Tibial nerve (tissue), 4 donors: ENCODE measurements around the gene TMEM95. TPM values are rescaled to one million over a fixed set of nuclear protein-coding genes. Genes with fewer than 3 reads are reported as not detected.

Experiments
- DNase-seq, 2 donors: peaks; one replicate each; pipeline ENCODE4 v3.0.0-alpha.2; 2019; ENCODE audit warnings: low spot score in 2 of 2
- H3K27ac ChIP-seq, 4 donors: fragments of 200-600 bp; sonication (generic) in 3 of 4; one replicate each; pipeline ENCODE4 v1.5.1; 2017 to 2019; ENCODE audit warnings: mild to moderate bottlenecking in 1 of 4
- H3K27me3 ChIP-seq, 2 donors: fragments of 200-600 bp; sonication (generic) in 1 of 2; one replicate each; pipeline versions ENCODE4 v1.5.1 to v1.6.0; 2017 to 2019
- H3K36me3 ChIP-seq, 3 donors: fragments of 200-600 bp; sonication (generic); one replicate each; pipeline ENCODE4 v1.5.1; 2018 to 2019
- H3K4me1 ChIP-seq, 4 donors: fragments of 200-600 bp; sonication (generic) in 3 of 4; one replicate each; pipeline ENCODE4 v1.5.1; 2017 to 2019
- H3K4me3 ChIP-seq, 4 donors: fragments of 200-600 bp; sonication (generic) in 3 of 4; one replicate each; pipeline ENCODE4 v1.5.1; 2017 to 2019; ENCODE audit warnings: mild to moderate bottlenecking in 1 of 4, moderate library complexity in 1 of 4
- H3K9me3 ChIP-seq, 4 donors: fragments of 200-600 bp; sonication (generic) in 3 of 4; one replicate each; pipeline ENCODE4 v1.5.1; 2017 to 2019
- CTCF ChIP-seq, 5 experiments: fragments of 200-600 bp in 3 of 5; fragments of 450-650 bp in 2 of 5; sonication (generic) in 3 of 5; IDR thresholded peaks; one replicate each; pipeline ENCODE4 v1.5.1; 2016 to 2019; ENCODE audit warnings: antibody characterized with exemption in 5 of 5, mild to moderate bottlenecking in 3 of 5, moderate library complexity in 2 of 5
- EP300 ChIP-seq, 2 donors: sonication (generic); formaldehyde crosslinking; IDR thresholded peaks; one replicate each; pipeline ENCODE4 v1.6.1; 2017; ENCODE audit warnings: antibody characterized with exemption in 2 of 2, mild to moderate bottlenecking in 1 of 2
- POLR2A ChIP-seq, 2 donors: fragments of 450-650 bp; IDR thresholded peaks; one replicate each; pipeline ENCODE4 v1.6.1; 2017; ENCODE audit warnings: antibody characterized with exemption in 2 of 2, mild to moderate bottlenecking in 2 of 2, moderate library complexity in 2 of 2
- WGBS, 2 donors: methylation state at CpG; one replicate each; pipeline ENCODE4 v1.1.5; 2018; 5-methylcytosine and 5-hydroxymethylcytosine counted together
- total RNA-seq, 4 donors: library from RNA; depleted of rRNA; stranded (reverse); fragments of >200 nt; gene quantifications; one replicate each; pipeline ENCODE4 v1.1.0, GENCODE V29; 2016

The TMEM95 gene
- total RNA-seq, 4 donors from 2014 or later = not detected

DNA sequence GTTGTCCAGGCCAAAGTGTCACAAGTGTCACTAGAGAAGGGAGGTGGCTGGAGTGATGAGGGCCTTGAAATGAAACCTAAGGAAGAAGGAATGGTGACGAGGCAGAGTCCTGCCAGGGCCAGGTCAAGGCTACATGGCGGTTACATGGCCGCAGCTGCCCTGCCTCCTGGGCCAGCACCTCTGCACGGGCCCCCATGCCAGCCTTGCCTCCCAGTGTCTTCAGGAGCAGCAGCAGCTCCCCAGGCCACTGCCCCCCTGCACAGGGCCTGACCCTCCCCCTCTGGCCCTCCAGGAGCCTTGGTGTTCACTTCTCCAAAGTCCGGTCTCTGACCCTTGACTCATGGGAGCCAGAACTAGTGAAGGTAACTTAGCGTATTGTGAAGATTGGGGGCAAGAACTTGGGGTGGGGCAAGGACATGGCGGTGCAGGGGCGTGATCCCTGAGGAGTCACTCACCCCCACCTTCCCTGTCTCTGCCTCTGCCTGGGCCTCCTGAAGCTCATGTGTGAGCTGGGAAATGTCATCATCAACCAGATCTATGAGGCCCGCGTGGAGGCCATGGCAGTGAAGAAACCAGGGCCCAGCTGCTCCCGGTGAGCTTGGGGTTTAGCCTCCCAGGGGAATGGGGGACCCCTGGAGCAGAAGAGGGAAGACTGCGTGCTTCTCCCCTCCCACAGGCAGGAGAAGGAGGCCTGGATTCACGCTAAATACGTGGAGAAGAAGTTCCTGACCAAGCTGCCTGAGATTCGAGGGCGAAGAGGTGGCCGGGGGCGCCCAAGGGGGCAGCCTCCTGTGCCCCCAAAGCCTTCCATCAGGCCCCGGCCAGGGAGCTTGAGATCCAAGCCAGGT lies 7.1 kb upstream of the TMEM95 start:
- peak overlapping the region in 1 of 4 donors; percentile 96 for H3K27ac ChIP-seq

DNA sequence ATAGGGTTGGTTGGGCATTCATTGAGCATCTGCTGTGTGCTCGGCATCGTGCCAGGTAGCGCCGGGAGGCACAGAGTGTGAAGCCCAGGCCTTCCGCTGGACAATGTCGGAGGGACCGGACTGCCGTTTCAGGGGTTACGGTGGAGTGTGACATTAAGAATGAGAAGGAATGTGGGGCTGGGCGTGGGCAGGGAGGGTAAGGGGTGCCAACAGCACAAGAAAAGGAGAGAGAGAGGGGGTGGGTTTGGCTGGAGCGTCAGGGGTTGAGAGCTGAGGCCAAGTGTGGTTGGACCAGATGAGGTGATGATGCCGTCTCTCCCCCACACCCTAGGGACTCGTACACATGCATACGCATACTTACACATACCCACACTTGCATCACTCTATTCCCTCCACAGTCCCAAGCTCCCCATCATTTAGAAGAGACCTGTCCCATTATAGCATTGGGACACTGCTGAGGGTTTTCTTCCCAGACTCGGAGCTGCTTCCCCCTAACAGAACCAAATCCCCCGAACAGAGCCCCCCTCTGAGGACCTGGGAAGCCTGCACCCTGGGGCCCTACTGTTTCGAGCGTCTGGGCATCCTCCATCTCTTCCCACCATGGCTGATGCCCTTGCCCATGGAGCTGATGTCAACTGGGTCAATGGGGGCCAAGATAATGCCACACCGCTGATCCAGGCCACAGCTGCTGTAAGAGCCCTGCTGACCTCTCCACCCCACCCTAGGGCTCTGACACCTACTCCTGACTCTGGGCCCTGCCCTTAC lies 6.3 kb upstream of the TMEM95 start:
- Histone ChIP-seq H3K9me3 (no peaks in the 10 kb centered on the region), H3K27me3 (no peaks in the 10 kb centered on the region), H3K27ac (peak overlapping the region in 3 of 4 donors; percentile 96 to 100 (median 96)), H3K4me3 (no peak overlapping the region), H3K4me1 (peaks cover 0 to 56% (median 30%) of the 10 kb centered on the region in 4 donors), H3K36me3 (no peaks in the 10 kb centered on the region)
- WGBS, 2 donors = 55 to 61% methylated on average over 19 of the region's 19 CpGs
- DNase-seq = no peak
- no peak for TF ChIP-seq POLR2A (IDR thresholded peaks at IDR 0.05)
- no peak for TF ChIP-seq CTCF (IDR thresholded peaks at IDR 0.05)
- TF ChIP-seq EP300 (IDR thresholded peaks at IDR 0.05) = no peak

More for the DNA sequence above, 7.1 kb upstream of the TMEM95 start:
- no peaks in the 10 kb centered on the region for H3K27me3 ChIP-seq
- no peaks in the 10 kb centered on the region for H3K36me3 ChIP-seq
- no peak overlapping the region for H3K4me3 ChIP-seq
- no peak for DNase-seq
- TF ChIP-seq POLR2A (IDR thresholded peaks at IDR 0.05) (no peak), CTCF (IDR thresholded peaks at IDR 0.05) (no peak)
- no peaks in the 10 kb centered on the region for H3K9me3 ChIP-seq
- peaks cover 0 to 48% (median 22%) of the 10 kb centered on the region in 4 donors for H3K4me1 ChIP-seq
- WGBS, 2 donors = 61 to 65% methylated on average over 15 to 18 of the region's 19 CpGs

DNA sequence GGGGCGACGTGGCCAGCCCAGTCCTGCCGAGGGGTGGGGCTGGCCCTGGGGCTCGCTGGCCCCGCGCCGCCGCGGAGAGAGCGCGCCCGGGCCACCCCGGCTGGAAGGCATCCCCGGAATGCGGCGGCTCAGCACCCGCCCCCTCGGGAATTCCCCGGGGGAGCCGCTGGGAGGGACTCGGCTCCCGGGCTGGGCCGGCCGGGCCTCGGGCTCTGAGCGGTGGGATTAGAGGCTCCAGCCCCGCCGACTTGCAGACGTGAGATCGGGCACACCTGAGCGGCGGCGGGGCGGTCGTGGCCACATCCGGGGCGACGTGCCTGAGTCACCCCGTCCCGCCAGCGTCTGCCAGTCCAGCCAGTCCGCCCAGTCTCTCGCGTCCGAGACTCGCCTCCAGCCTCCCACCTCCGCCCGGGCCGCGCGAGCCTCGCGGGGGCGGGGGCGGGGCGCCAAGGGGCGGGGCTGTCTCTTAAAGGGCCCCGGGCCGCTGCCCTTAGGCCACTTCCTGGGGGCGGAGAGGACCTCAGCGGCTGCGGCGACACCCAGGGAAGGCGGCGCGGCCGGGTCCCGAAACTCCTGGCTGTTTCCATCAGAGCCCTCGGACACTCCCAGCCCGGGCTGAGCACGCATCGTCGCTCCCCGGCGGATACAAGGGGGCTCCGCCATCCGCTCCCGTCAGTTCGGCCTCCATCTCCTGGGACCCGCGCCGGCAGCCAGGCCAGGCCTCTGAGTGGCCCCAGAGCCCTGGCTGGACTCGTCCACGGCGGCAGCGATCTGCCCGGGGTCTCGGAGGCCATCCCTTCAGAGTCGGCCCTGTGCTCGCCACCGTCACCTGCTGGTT lies 3.1 kb upstream of the TMEM95 start, which contains the start of gene KCTD11:
Gene KCTD11 (plus strand): TSS at position 498 of the 838 bp plus-strand sequence.
- WGBS, 2 donors = 1% methylated on average over 39 to 49 of the region's 91 CpGs
- TF ChIP-seq EP300 (IDR thresholded peaks at IDR 0.05) (peak in 1 of 2 donors; percentile 76), POLR2A (IDR thresholded peaks at IDR 0.05) (peak; percentile 2 to 49), CTCF (IDR thresholded peaks at IDR 0.05) (peak in 3 of 5 experiments; percentile 29 to 61 (median 56))
- peak; percentile 85 to 88 for DNase-seq
- peaks cover 0 to 79% (median 44%) of the 10 kb centered on the region in 4 donors for H3K4me1 ChIP-seq
- H3K27me3 ChIP-seq = no peaks in the 10 kb centered on the region
- peak within 1 kb of the TSS; percentile 91 to 100 (median 96) for H3K27ac ChIP-seq
- no peaks in the 10 kb centered on the region for H3K36me3 ChIP-seq
- peak within 1 kb of the TSS; percentile 71 to 95 (median 76) for H3K4me3 ChIP-seq
- H3K9me3 ChIP-seq = no peaks in the 10 kb centered on the region

DNA sequence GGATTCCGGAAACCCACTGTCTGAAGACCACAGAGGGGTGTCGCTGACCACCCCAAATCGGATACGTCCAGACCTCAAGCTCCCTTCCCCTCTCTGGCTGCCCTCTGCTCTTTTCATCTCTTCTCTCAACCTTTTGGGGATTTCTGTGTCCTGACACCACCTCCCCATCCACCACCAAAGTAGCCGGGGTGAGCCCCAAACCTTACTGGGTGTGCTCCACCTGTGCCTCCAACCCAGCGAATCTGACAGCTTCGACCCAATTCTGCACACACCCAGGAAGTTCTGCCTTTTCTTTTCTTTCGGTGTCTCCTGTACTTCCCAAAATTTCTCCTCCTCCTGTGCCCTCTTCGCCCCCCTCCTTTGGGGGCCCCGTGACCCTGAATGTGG lies 2.5 kb upstream of the TMEM95 start:
- peak overlapping the region; percentile 91 to 100 (median 96) for H3K27ac ChIP-seq
- no peaks in the 10 kb centered on the region for H3K27me3 ChIP-seq
- no peaks in the 10 kb centered on the region for H3K36me3 ChIP-seq
- no peak for DNase-seq
- no peak for TF ChIP-seq EP300 (IDR thresholded peaks at IDR 0.05)
- TF ChIP-seq CTCF (IDR thresholded peaks at IDR 0.05) = peak in 2 of 5 experiments; percentile 27 to 41
- H3K9me3 ChIP-seq = no peaks in the 10 kb centered on the region
- peaks cover 0 to 82% (median 47%) of the 10 kb centered on the region in 4 donors for H3K4me1 ChIP-seq
- WGBS, 2 donors = 20 to 24% methylated on average over 10 of the region's 10 CpGs
- peak overlapping the region; percentile 71 to 95 (median 76) for H3K4me3 ChIP-seq
